D721Med (cell line): ENCODE data around the gene ENPP3.

Experiments used
- DNase-seq: peaks from one replicate; pipeline ENCODE4 v3.0.0; 2011; ENCODE audit warnings: low spot score; ENCODE audit not compliant: insufficient read length
- FAIRE-seq: peaks from 2 replicates; lab custom pipeline; 2011; peaks lifted over from hg19 to GRCh38; lab: Jason Lieb, UNC
- CTCF ChIP-seq: IDR thresholded peaks from 2 replicates; pipeline ENCODE4 v1.5.1; 2012; ENCODE audit warnings: mild to moderate bottlenecking, control low read depth; ENCODE audit not compliant: insufficient read depth; ENCODE audit errors: missing control alignments

The ENPP3 gene

GRCh38 chr6:131770776-131771175 is 133.7 kb downstream of the ENPP3 start:
- FAIRE-seq: no peak
- TF ChIP-seq CTCF: no peak
- DNase-seq: no peak

- no peak for DNase-seq
- no peak for FAIRE-seq
- no peak for TF ChIP-seq CTCF
These were observed 136.3 kb downstream of the ENPP3 start for GRCh38 chr6:131773284-131773950.

GRCh38 chr6:131775886-131776285 is 138.8 kb downstream of the ENPP3 start:
- TF ChIP-seq CTCF: no peak
- DNase-seq (no peak), FAIRE-seq (no peak)

- TF ChIP-seq CTCF: no peak
- FAIRE-seq (no peak), DNase-seq (no peak)
These were observed 139.9 kb downstream of the ENPP3 start for GRCh38 chr6:131776985-131777384.

GRCh38 chr6:131778169-131778568 is 141.1 kb downstream of the ENPP3 start:
- DNase-seq: no peak
- no peak for FAIRE-seq
- TF ChIP-seq CTCF: no peak

GRCh38 chr6:131779304-131779703 is 142.2 kb downstream of the ENPP3 start:
- FAIRE-seq (no peak), DNase-seq (no peak)
- no peak for TF ChIP-seq CTCF

GRCh38 chr6:131780600-131780999 is 143.5 kb downstream of the ENPP3 start:
- FAIRE-seq (no peak), DNase-seq (no peak)
- no peak for TF ChIP-seq CTCF
